GM13976 (cell line): Measurements from ENCODE around the gene ENC1.

ENCODE experiments used
- DNase-seq: peaks from one replicate; pipeline ENCODE4 v3.0.0; 2012; ENCODE audit warnings: low spot score
- CTCF ChIP-seq: IDR thresholded peaks from 2 replicates; pipeline ENCODE4 v1.5.1; 2012; ENCODE audit warnings: borderline replicate concordance, mild to moderate bottlenecking; ENCODE audit not compliant: insufficient read depth; ENCODE audit errors: extremely low read depth, missing control alignments, control extremely low read depth
- in situ Hi-C: fragments of 300-500 bp; cut with MboI; formaldehyde crosslinking; loops from one replicate; pipeline ENCODE4 v1.12.0; 2022; ENCODE audit warnings: low sequenced_read_pairs, mixed read lengths, inconsistent platforms; ENCODE audit not compliant: unreplicated experiment

ENC1 gene

GRCh38 chr5:74616236-74617146 lies 24.0 kb downstream of the ENC1 start:
- TF ChIP-seq CTCF = no peak
- in situ Hi-C loops = no loop called here
- no peak for DNase-seq

- TF ChIP-seq CTCF = no peak
- in situ Hi-C loops = no loop called here
- DNase-seq = no peak
Measured at GRCh38 chr5:74613283-74613682, 27.2 kb downstream of the ENC1 start.

DNA sequence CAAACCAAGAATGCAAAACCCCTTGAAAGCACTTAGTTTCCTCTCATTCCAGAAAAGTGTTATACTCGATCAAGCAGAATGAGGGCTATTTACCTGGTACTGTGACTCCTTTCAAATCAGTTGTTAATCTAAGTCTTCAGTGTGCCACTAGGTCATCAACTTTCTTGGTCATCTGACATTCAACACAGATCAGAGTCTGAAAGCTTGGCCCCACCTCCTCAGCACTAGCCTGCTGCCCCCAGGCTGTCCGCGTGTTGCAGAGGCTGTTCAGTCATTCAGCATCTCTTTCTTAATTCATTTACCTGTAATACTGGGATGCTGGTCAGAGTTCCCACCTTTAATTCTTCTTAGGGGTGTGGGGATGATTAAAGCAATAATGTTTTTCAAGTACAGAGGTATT lies 28.5 kb downstream of the ENC1 start:
- in situ Hi-C loops = no loop called here
- no peak for DNase-seq
- no peak for TF ChIP-seq CTCF

DNA sequence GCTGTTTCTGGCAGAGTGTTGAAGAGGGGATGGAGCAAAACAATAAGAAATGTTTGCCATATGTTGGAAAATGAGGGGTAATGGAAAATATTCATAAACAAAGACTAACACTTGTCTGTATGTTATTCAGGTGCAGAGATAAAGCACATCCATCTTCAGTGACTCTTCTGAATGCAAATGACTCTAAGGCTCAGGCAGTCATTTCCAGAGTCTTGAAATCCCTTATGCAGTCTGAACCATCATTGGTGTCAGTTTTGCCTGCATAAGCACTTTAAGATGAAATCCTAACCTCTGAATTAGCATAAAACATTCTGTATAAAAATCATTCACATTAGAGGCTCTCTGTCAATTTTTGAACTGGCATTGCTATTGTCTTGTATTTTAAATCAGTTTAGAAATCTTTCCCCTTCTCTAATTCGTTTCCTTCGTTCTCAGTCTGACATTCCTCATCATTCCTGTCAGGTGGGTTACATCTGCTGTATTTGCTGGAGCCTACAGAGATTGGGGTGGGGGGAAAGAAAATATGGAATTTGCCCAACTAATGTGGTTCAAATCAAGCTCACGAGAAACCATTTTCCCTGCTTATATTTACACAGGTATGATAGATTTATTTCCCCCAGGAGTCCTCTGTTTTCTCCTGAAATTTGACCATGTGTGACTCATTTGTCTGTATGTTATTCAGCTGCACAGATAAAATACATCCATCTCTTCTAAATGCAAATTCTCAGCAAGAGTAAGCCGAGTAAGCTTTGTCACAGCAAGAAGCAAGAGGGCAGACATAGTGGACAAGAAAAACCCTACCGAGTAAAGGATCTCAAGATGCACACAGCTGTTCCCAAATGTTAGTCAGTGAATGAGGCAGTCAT lies 31.6 kb downstream of the ENC1 start:
- no peak for DNase-seq
- TF ChIP-seq CTCF = no peak
- in situ Hi-C loops = no loop called here

DNA sequence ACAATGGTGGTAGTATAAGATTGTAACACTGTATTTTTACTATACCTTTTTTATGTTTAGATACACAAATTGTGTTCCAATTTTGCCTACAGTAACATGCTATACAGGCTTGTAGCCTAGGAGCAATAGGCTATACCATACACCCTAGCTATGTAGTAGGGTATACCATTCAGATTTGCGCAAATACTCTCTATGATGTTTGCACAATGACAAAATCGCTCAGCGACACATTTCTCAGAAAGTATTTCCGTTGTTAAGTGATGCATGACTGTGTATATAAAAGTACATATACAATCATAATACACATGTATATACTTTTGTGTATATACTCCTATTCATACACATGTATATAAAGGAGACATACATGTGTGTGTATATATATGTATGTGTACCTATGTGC lies 34.8 kb downstream of the ENC1 start:
- no peak for DNase-seq
- in situ Hi-C loops = no loop called here
- no peak for TF ChIP-seq CTCF

GRCh38 chr5:74603376-74603775 lies 37.2 kb downstream of the ENC1 start:
- DNase-seq = no peak
- no peak for TF ChIP-seq CTCF
- in situ Hi-C loops = no loop called here
